ENCODE measurements around the gene KRTAP2-4.
"Not testable (repeated sequence)": the region's sequence is repeated elsewhere in the genome, so short reads cannot be mapped to it uniquely, and the experiment has no call there.

KRTAP2-4 gene

GRCh38 chr17:41071606-41072360, 6.1 kb upstream of the KRTAP2-4 start:
- no peak for DNase-seq

- DNase-seq: peak in 1 of 2 donors; percentile 22
Measured at GRCh38 chr17:41069031-41069430, 3.4 kb upstream of the KRTAP2-4 start.

GRCh38 chr17:41067281-41067680, 1.6 kb upstream of the KRTAP2-4 start:
- DNase-seq: no peak

- DNase-seq: not testable (repeated sequence)
Measured at GRCh38 chr17:41065016-41065689, 526 bp downstream of the KRTAP2-4 start.

- no peak for DNase-seq
Measured at GRCh38 chr17:41064301-41064700, 1.4 kb downstream of the KRTAP2-4 start.

GRCh38 chr17:41063449-41063848, 2.2 kb downstream of the KRTAP2-4 start:
- DNase-seq: no peak

GRCh38 chr17:41061964-41062363, 3.7 kb downstream of the KRTAP2-4 start:
- DNase-seq: no peak

GRCh38 chr17:41060052-41060604, 5.6 kb downstream of the KRTAP2-4 start, which contains the start of gene KRTAP2-3:
Gene KRTAP2-3 (minus strand): TSS chr17:41060114. CDS start chr17:41060050, 64 bp downstream.
- no peak for DNase-seq

- DNase-seq: not testable (repeated sequence)
Measured at GRCh38 chr17:41059276-41060051, 6.2 kb downstream of the KRTAP2-4 start.

- DNase-seq: no peak
Measured at GRCh38 chr17:41058741-41059140, 6.9 kb downstream of the KRTAP2-4 start.

GRCh38 chr17:41057547-41057946, 8.1 kb downstream of the KRTAP2-4 start:
- no peak for DNase-seq

GRCh38 chr17:41055130-41055529, 10.5 kb downstream of the KRTAP2-4 start, which contains the start of gene KRTAP2-2:
Gene KRTAP2-2 (minus strand): TSS chr17:41055230. CDS start chr17:41055211, 19 bp downstream.
- DNase-seq: not testable (repeated sequence)

- not testable (repeated sequence) for DNase-seq
Measured at GRCh38 chr17:41054556-41054955, 11.1 kb downstream of the KRTAP2-4 start.

- DNase-seq: no peak
Measured at GRCh38 chr17:41054025-41054424, 11.7 kb downstream of the KRTAP2-4 start.

- DNase-seq: no peak
Measured at GRCh38 chr17:41052566-41052965, 13.1 kb downstream of the KRTAP2-4 start.

GRCh38 chr17:41049110-41049509, 16.6 kb downstream of the KRTAP2-4 start:
- DNase-seq: no peak

- no peak for DNase-seq
Measured at GRCh38 chr17:41048441-41048840, 17.2 kb downstream of the KRTAP2-4 start.

- not testable (repeated sequence) for DNase-seq
Measured at GRCh38 chr17:41046735-41047465, 18.8 kb downstream of the KRTAP2-4 start, which contains the start of gene KRTAP2-1. Gene KRTAP2-1 (minus strand): TSS chr17:41047316. CDS start chr17:41047267, 49 bp downstream.

- no peak for DNase-seq
Measured at GRCh38 chr17:41042953-41043352, 22.7 kb downstream of the KRTAP2-4 start.

- DNase-seq: not testable (repeated sequence)
Measured at GRCh38 chr17:41040783-41041571, 24.7 kb downstream of the KRTAP2-4 start, which contains the start of gene KRTAP1-1. Gene KRTAP1-1 (minus strand): TSS chr17:41041450. CDS start chr17:41041397, 53 bp downstream.

- DNase-seq: no peak
Measured at GRCh38 chr17:41037853-41038350, 27.8 kb downstream of the KRTAP2-4 start.
